Measurements from ENCODE around the gene IFT172. TPM values are rescaled to one million over a fixed set of nuclear protein-coding genes. Genes with fewer than 3 reads are reported as not detected.

The IFT172 gene
- total and polyA plus RNA-seq, 2 donors (not counting 1 experiment from before 2014, with no cell fraction given): 21.4 to 33.3 TPM

DNA sequence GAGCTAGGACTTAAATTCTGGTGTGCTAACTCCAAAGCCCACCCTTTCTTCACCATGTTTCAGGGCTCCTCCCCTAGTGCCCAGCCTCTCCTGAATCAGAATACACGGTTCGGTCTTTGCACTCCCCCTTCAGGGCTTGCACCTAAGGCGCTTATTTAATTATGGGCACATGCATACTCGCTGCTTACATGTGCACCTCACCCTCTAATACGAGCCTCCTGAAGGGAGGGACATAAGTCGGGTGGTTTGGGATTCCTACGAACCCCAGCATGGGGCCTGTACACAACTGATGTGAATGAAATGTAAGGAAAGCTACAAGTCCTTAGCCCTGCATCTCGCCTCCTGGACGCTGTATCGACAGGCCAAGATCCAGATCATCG lies 435 bp downstream of the IFT172 start:
- H3K9me3 ChIP-seq (ENCODE audit: control extremely low read depth in 1 of 3, control insufficient read depth in 2 of 3, insufficient read depth in 1 of 3, low read length in 2 of 3): no peaks in the 10 kb centered on the region
- Mint-ChIP-seq H3K27me3 (peaks cover 13% of the 10 kb centered on the region), H3K4me3 (peak overlapping the region; percentile 92), H3K27ac (peak overlapping the region; percentile 93), H3K9me3 (ENCODE audit: insufficient read depth) (no peaks in the 10 kb centered on the region), H3K4me1 (peaks cover 27% of the 10 kb centered on the region)
- H3K4me3 ChIP-seq (ENCODE audit: control extremely low read depth in 1 of 5, extremely low read depth in 1 of 5, insufficient read depth in 1 of 5, low read depth in 2 of 5, low read length in 4 of 5): peak overlapping the region; percentile 57 to 79 (median 59)
- intact Hi-C loops (cut with micrococcal nuclease): loop anchor here (1.0 to 5.0 kb wide), 9 partner anchors 47 to 704 kb away; partner anchors contain the start of genes EIF2B4, KRTCAP3, NRBP1 and PPM1G
- ChIA-PET POLR2A (no interaction called here), CTCF (no interaction called here)
- ATAC-seq (ENCODE audit: low read depth) (no peak), DNase-seq (no peak)
- peaks cover 0 to 14% (median 6%) of the 10 kb centered on the region in 4 experiments for H3K27me3 ChIP-seq (replicated peaks in 1 of 4; ENCODE audit: control extremely low read depth in 1 of 4, control insufficient read depth in 3 of 4, insufficient read depth in 4 of 4, low read length in 3 of 4)
- H3K9ac ChIP-seq (ENCODE audit: low read length): peak overlapping the region; percentile 73
- H2AFZ ChIP-seq (ENCODE audit: insufficient read depth, low read depth, low read length, poor library complexity, severe bottlenecking): peak overlapping the region; percentile 73
- TF ChIP-seq CTCF (IDR thresholded peaks at IDR 0.05): no peak
- no peak for TF ChIP-seq EZH2 (IDR thresholded peaks at IDR 0.05; ENCODE audit: borderline replicate concordance, insufficient read depth, low read depth, low read length, poor library complexity, severe bottlenecking)
- peak overlapping the region; percentile 60 to 84 for H3K27ac ChIP-seq (ENCODE audit: low read length in 2 of 2)
- H3K4me1 ChIP-seq (ENCODE audit: control insufficient read depth in 2 of 2, insufficient read depth in 2 of 2, low read length in 2 of 2): peaks cover 12 to 16% of the 10 kb centered on the region in 2 donors
- no peaks in the 10 kb centered on the region for H3K36me3 ChIP-seq (replicated peaks in 1 of 2; ENCODE audit: control extremely low read depth in 1 of 2, control insufficient read depth in 1 of 2, extremely low read depth in 1 of 2, insufficient read depth in 2 of 2, low read length in 1 of 2)
- H3K4me2 ChIP-seq (replicated peaks; ENCODE audit: low read depth, low read length, poor library complexity, severe bottlenecking): peak overlapping the region; percentile 83
- H4K20me1 ChIP-seq (ENCODE audit: control insufficient read depth, insufficient read depth, low read length, poor library complexity, severe bottlenecking): no peaks in the 10 kb centered on the region
- WGBS (ENCODE audit: insufficient coverage): 11% methylated on average over 4 of the region's 11 CpGs
- H3K79me2 ChIP-seq (ENCODE audit: control insufficient read depth, insufficient read depth, low read length): no peaks in the 10 kb centered on the region

DNA sequence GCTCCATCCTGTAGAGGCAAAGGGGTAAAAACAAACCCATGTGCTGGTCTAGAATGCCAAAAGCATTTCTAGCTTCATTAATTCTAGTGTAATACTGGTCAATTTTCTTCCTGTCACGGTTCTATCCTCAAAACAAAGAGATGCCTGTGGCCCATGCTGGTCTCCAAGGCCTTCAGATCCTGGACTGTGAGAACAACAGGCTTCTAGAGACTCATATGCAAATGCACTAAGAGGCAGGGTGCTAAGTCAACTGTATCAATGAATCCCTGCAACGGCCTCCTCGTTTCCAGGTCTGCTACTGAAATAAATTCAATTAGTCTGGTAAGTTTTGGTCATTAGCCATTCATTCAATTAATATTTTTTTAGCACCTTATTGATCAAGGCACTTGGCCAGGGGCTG lies 4.0 kb downstream of the IFT172 start:
- ATAC-seq (ENCODE audit: low read depth): no peak
- H3K27ac Mint-ChIP-seq: no peak overlapping the region
- intact Hi-C loops (cut with micrococcal nuclease): loop anchor here (5.0 kb wide), 1 partner anchor 43 kb away; the partner anchor contains the start of gene KRTCAP3
- no peak overlapping the region for H3K27ac ChIP-seq (ENCODE audit: low read length in 2 of 2)
- H3K27me3 ChIP-seq (replicated peaks in 1 of 4; ENCODE audit: control extremely low read depth in 1 of 4, control insufficient read depth in 3 of 4, insufficient read depth in 4 of 4, low read length in 3 of 4): no peaks in the 10 kb centered on the region
- no peak overlapping the region for H3K4me3 Mint-ChIP-seq
- H3K36me3 ChIP-seq (replicated peaks in 1 of 2; ENCODE audit: control extremely low read depth in 1 of 2, control insufficient read depth in 1 of 2, extremely low read depth in 1 of 2, insufficient read depth in 2 of 2, low read length in 1 of 2): peaks cover 1 to 4% of the 10 kb centered on the region in 2 experiments
- H3K9me3 Mint-ChIP-seq (ENCODE audit: insufficient read depth): no peaks in the 10 kb centered on the region
- H4K20me1 ChIP-seq (ENCODE audit: control insufficient read depth, insufficient read depth, low read length, poor library complexity, severe bottlenecking): no peaks in the 10 kb centered on the region
- no peaks in the 10 kb centered on the region for H3K79me2 ChIP-seq (ENCODE audit: control insufficient read depth, insufficient read depth, low read length)
- peaks cover 26% of the 10 kb centered on the region for H3K4me1 Mint-ChIP-seq
- ChIA-PET CTCF (interaction anchor here (1.2 kb wide), 1 partner anchor 51 kb away, joined by 5 read pairs; no protein-coding TSS in a partner anchor), POLR2A (no interaction called here)
- H3K9ac ChIP-seq (ENCODE audit: low read length): no peak overlapping the region
- H3K4me3 ChIP-seq (ENCODE audit: control extremely low read depth in 1 of 5, extremely low read depth in 1 of 5, insufficient read depth in 1 of 5, low read depth in 2 of 5, low read length in 4 of 5): no peak overlapping the region
- no peak overlapping the region for H3K4me2 ChIP-seq (replicated peaks; ENCODE audit: low read depth, low read length, poor library complexity, severe bottlenecking)
- 80% methylated on average over 1 of the region's 3 CpGs for WGBS (ENCODE audit: insufficient coverage)
- no peak for DNase-seq
- H3K4me1 ChIP-seq (ENCODE audit: control insufficient read depth in 2 of 2, insufficient read depth in 2 of 2, low read length in 2 of 2): peaks cover 11 to 16% of the 10 kb centered on the region in 2 donors
- H2AFZ ChIP-seq (ENCODE audit: insufficient read depth, low read depth, low read length, poor library complexity, severe bottlenecking): no peak overlapping the region
- no peak for TF ChIP-seq CTCF (IDR thresholded peaks at IDR 0.05)
- no peak for TF ChIP-seq EZH2 (IDR thresholded peaks at IDR 0.05; ENCODE audit: borderline replicate concordance, insufficient read depth, low read depth, low read length, poor library complexity, severe bottlenecking)
- H3K9me3 ChIP-seq (ENCODE audit: control extremely low read depth in 1 of 3, control insufficient read depth in 2 of 3, insufficient read depth in 1 of 3, low read length in 2 of 3): no peaks in the 10 kb centered on the region
- H3K27me3 Mint-ChIP-seq: no peaks in the 10 kb centered on the region

All from B cell (primary cell).